ENCODE data around the gene OPHN1. TPM values are rescaled to one million over a fixed set of nuclear protein-coding genes. Genes with fewer than 3 reads are reported as not detected.

Gene OPHN1
- total RNA-seq, 3 donors from 2014 or later, result 7.5 to 9.5 (median 7.6) TPM

GRCh38 chrX:68424719-68425118, 8.6 kb downstream of the OPHN1 start:
- Histone ChIP-seq H3K36me3 (ENCODE audit: low read depth) (no peaks in the 10 kb centered on the region), H3K4me3 (no peak overlapping the region), H3K4me1 (ENCODE audit: low read depth) (no peaks in the 10 kb centered on the region), H3K9me3 (no peaks in the 10 kb centered on the region)
- DNase-seq (no peak), ATAC-seq (no peak)
- intact Hi-C loops (cut with DNase I, micrococcal nuclease), result no loop called here
- no peak for TF ChIP-seq CTCF (IDR thresholded peaks at IDR 0.05)

- Histone ChIP-seq H3K4me1 (ENCODE audit: low read depth) (no peaks in the 10 kb centered on the region), H3K4me3 (no peak overlapping the region), H3K9me3 (no peaks in the 10 kb centered on the region), H3K36me3 (ENCODE audit: low read depth) (no peaks in the 10 kb centered on the region)
- intact Hi-C loops (cut with DNase I, micrococcal nuclease), result no loop called here
- DNase-seq, result no peak
- TF ChIP-seq CTCF (IDR thresholded peaks at IDR 0.05), result no peak
- no peak for ATAC-seq
These were observed 10.8 kb downstream of the OPHN1 start for GRCh38 chrX:68422478-68422877.

GRCh38 chrX:68421636-68422035, 11.7 kb downstream of the OPHN1 start:
- Histone ChIP-seq H3K36me3 (ENCODE audit: low read depth) (no peaks in the 10 kb centered on the region), H3K4me3 (no peak overlapping the region), H3K9me3 (no peaks in the 10 kb centered on the region), H3K4me1 (ENCODE audit: low read depth) (no peaks in the 10 kb centered on the region)
- TF ChIP-seq CTCF (IDR thresholded peaks at IDR 0.05), result no peak
- intact Hi-C loops (cut with DNase I, micrococcal nuclease), result no loop called here
- ATAC-seq (no peak), DNase-seq (no peak)

GRCh38 chrX:68420559-68420958, 12.7 kb downstream of the OPHN1 start:
- no peak for ATAC-seq
- intact Hi-C loops (cut with DNase I, micrococcal nuclease), result no loop called here

GRCh38 chrX:68419975-68420374, 13.3 kb downstream of the OPHN1 start:
- intact Hi-C loops (cut with DNase I, micrococcal nuclease), result no loop called here
- TF ChIP-seq CTCF (IDR thresholded peaks at IDR 0.05), result no peak
- H3K4me3 ChIP-seq, result no peak overlapping the region
- no peak for ATAC-seq
- DNase-seq, result no peak
- no peaks in the 10 kb centered on the region for H3K36me3 ChIP-seq (ENCODE audit: low read depth)
- no peaks in the 10 kb centered on the region for H3K4me1 ChIP-seq (ENCODE audit: low read depth)
- H3K9me3 ChIP-seq, result no peaks in the 10 kb centered on the region

More at GRCh38 chrX:68420559-68420958, 12.7 kb downstream of the OPHN1 start:
- TF ChIP-seq CTCF (IDR thresholded peaks at IDR 0.05), result no peak
- H3K4me1 ChIP-seq (ENCODE audit: low read depth), result no peaks in the 10 kb centered on the region
- no peak overlapping the region for H3K4me3 ChIP-seq
- H3K36me3 ChIP-seq (ENCODE audit: low read depth), result no peaks in the 10 kb centered on the region
- DNase-seq, result no peak
- no peaks in the 10 kb centered on the region for H3K9me3 ChIP-seq

GRCh38 chrX:68417651-68418050, 15.6 kb downstream of the OPHN1 start:
- intact Hi-C loops (cut with DNase I, micrococcal nuclease), result no loop called here
- no peaks in the 10 kb centered on the region for H3K4me1 ChIP-seq (ENCODE audit: low read depth)
- ATAC-seq (no peak), DNase-seq (no peak)
- no peak overlapping the region for H3K4me3 ChIP-seq
- no peak for TF ChIP-seq CTCF (IDR thresholded peaks at IDR 0.05)
- no peaks in the 10 kb centered on the region for H3K9me3 ChIP-seq
- no peaks in the 10 kb centered on the region for H3K36me3 ChIP-seq (ENCODE audit: low read depth)

Measured in mucosa of descending colon (tissue), 3 donors.